Trophoblast cell (in vitro differentiated cells and primary cell): Measurements from ENCODE around the gene SNRNP48. TPM values are rescaled to one million over a fixed set of nuclear protein-coding genes. Genes with fewer than 3 reads are reported as not detected.

ENCODE experiments used
- DNase-seq, 2 donors: peaks; one replicate each; pipeline ENCODE4 v3.0.0-alpha.2; 2016
- H2AFZ ChIP-seq: 2 replicates; pipeline ENCODE4 v1.6.1; 2013; ENCODE audit warnings: low read length, moderate library complexity, mild to moderate bottlenecking; ENCODE audit not compliant: insufficient read depth, poor library complexity
- H2AK5ac ChIP-seq: 2 replicates; pipeline ENCODE4 v1.6.1; 2013; ENCODE audit warnings: mild to moderate bottlenecking, low read length
- H2BK120ac ChIP-seq: 2 replicates; pipeline ENCODE4 v1.6.1; 2013; ENCODE audit warnings: low read length, mild to moderate bottlenecking, moderate library complexity; ENCODE audit not compliant: insufficient read depth, poor library complexity
- H2BK12ac ChIP-seq: 2 replicates; pipeline ENCODE4 v1.6.1; 2013; ENCODE audit warnings: mild to moderate bottlenecking, low read length, moderate library complexity
- H2BK5ac ChIP-seq: 2 replicates; pipeline ENCODE4 v1.6.1; 2013; ENCODE audit warnings: low read length, low read depth, moderate library complexity, mild to moderate bottlenecking; ENCODE audit not compliant: poor library complexity
- H3K14ac ChIP-seq: 2 replicates; pipeline ENCODE4 v1.6.1; 2013; ENCODE audit warnings: mild to moderate bottlenecking, low read length
- H3K18ac ChIP-seq: 2 replicates; pipeline ENCODE4 v1.6.1; 2013; ENCODE audit warnings: mild to moderate bottlenecking, low read length
- H3K23ac ChIP-seq: 2 replicates; pipeline ENCODE4 v1.6.1; 2013; ENCODE audit warnings: low read length
- H3K27ac ChIP-seq: 2 replicates; pipeline ENCODE4 v1.5.1; 2013; ENCODE audit warnings: low read depth, mild to moderate bottlenecking, inconsistent platforms, low read length, moderate library complexity
- H3K27me3 ChIP-seq: 2 replicates; pipeline ENCODE4 v1.6.1; 2013; ENCODE audit warnings: inconsistent platforms, mild to moderate bottlenecking, low read length, moderate library complexity; ENCODE audit not compliant: insufficient read depth
- H3K36me3 ChIP-seq, 2 experiments: 1 replicate in 1 of 2; 2 replicates in 1 of 2; pipeline ENCODE4 v1.6.1; 2013; ENCODE audit warnings: low read length in 2 of 2, mild to moderate bottlenecking in 2 of 2, moderate library complexity in 1 of 2; ENCODE audit not compliant: insufficient read depth in 2 of 2, control insufficient read depth in 1 of 2
- H3K4ac ChIP-seq: 2 replicates; pipeline ENCODE4 v1.6.1; 2013; ENCODE audit warnings: low read depth, mild to moderate bottlenecking, low read length, moderate library complexity
- H3K4me1 ChIP-seq, 2 experiments: 1 replicate in 1 of 2; 2 replicates in 1 of 2; pipeline ENCODE4 v1.6.1; 2013; ENCODE audit warnings: low read length in 2 of 2, mild to moderate bottlenecking in 2 of 2, moderate library complexity in 1 of 2; ENCODE audit not compliant: insufficient read depth in 2 of 2, control insufficient read depth in 1 of 2
- H3K4me2 ChIP-seq: 2 replicates; pipeline ENCODE4 v1.6.1; 2013; ENCODE audit warnings: inconsistent platforms, mild to moderate bottlenecking, low read length, moderate library complexity
- H3K4me3 ChIP-seq: 2 replicates; pipeline ENCODE4 v1.5.1; 2013; ENCODE audit warnings: mild to moderate bottlenecking, low read depth, low read length, inconsistent platforms
- H3K79me1 ChIP-seq: one replicate; pipeline ENCODE4 v1.6.1; 2013; ENCODE audit warnings: low read length
- H3K79me2 ChIP-seq: 2 replicates; pipeline ENCODE4 v1.6.1; 2013; ENCODE audit warnings: low read length, mild to moderate bottlenecking; ENCODE audit not compliant: control insufficient read depth, insufficient read depth, poor library complexity
- H3K9ac ChIP-seq: 2 replicates; pipeline ENCODE4 v1.6.1; 2013; ENCODE audit warnings: mild to moderate bottlenecking, low read length
- H3K9me3 ChIP-seq: 2 replicates; pipeline ENCODE4 v1.6.1; 2013; ENCODE audit warnings: low read depth, mild to moderate bottlenecking, control low read depth, inconsistent platforms, low read length; ENCODE audit not compliant: insufficient read depth
- H4K12ac ChIP-seq: 2 replicates; pipeline ENCODE4 v1.6.1; 2013; ENCODE audit warnings: low read depth, mild to moderate bottlenecking, low read length, moderate library complexity
- H4K8ac ChIP-seq: 2 replicates; pipeline ENCODE4 v1.6.1; 2013; ENCODE audit warnings: low read depth, mild to moderate bottlenecking, low read length, moderate library complexity
- H4K91ac ChIP-seq: one replicate; pipeline ENCODE4 v1.6.1; 2013; ENCODE audit warnings: low read depth, mild to moderate bottlenecking, low read length, moderate library complexity
- WGBS: extraction: QIAGEN DNeasy Blood & Tissue Kit; methylation state at CpG from one replicate; pipeline ENCODE4 v1.1.7; 2013; ENCODE audit warnings: missing lambda C conversion rate; ENCODE audit not compliant: insufficient read length, insufficient coverage; ENCODE audit errors: extremely low coverage; 5-methylcytosine and 5-hydroxymethylcytosine counted together
- polyA plus RNA-seq: library from polyadenylated mRNA; stranded (reverse); fragments of 200-250 nt; gene quantifications from 2 replicates; pipeline ENCODE4 v1.2.3, GENCODE V29; 2013

The SNRNP48 gene
- polyA plus RNA-seq: 11.8 and 12.3 TPM in 2 replicates

- Histone ChIP-seq H3K4me2 (peak within 1 kb of the TSS; percentile 73), H3K9ac (peak within 1 kb of the TSS; percentile 91), H2BK120ac (peak within 1 kb of the TSS; percentile 88), H4K12ac (peak within 1 kb of the TSS; percentile 85), H3K18ac (peak within 1 kb of the TSS; percentile 97), H3K27ac (no peak within 1 kb of the TSS), H3K36me3 (peaks cover 4 to 6% of the 10 kb centered on the region in 2 experiments), H3K23ac (no peak within 1 kb of the TSS), H3K79me2 (peaks cover 13% of the 10 kb centered on the region), H4K8ac (peak within 1 kb of the TSS; percentile 95), H3K9me3 (no peaks in the 10 kb centered on the region), H2BK12ac (no peak within 1 kb of the TSS), H3K27me3 (no peaks in the 10 kb centered on the region), H3K4me1 (peaks cover 5 to 7% of the 10 kb centered on the region in 2 experiments), H3K79me1 (peaks cover 5% of the 10 kb centered on the region), H3K4me3 (peak within 1 kb of the TSS; percentile 90), H2AK5ac (peak within 1 kb of the TSS; percentile 80), H2BK5ac (peak within 1 kb of the TSS; percentile 89), H4K91ac (peak within 1 kb of the TSS; percentile 72), H3K4ac (peak within 1 kb of the TSS; percentile 98), H2AFZ (peak within 1 kb of the TSS; percentile 97), H3K14ac (peak within 1 kb of the TSS; percentile 95)
- DNase-seq: peak; percentile 93 to 97
- WGBS: no CpG with 5 or more reads among the region's 72 CpGs
Observed at GRCh38 chr6:7589949-7590917, at the start of gene SNRNP48. Gene SNRNP48 (plus strand): TSS chr6:7590198. CDS start chr6:7590258, 60 bp downstream.

GRCh38 chr6:7540595-7540994 is 49.4 kb upstream of the SNRNP48 start:
- Histone ChIP-seq H3K36me3 (no peaks in the 10 kb centered on the region), H3K9me3 (no peaks in the 10 kb centered on the region), H3K27me3 (no peaks in the 10 kb centered on the region), H4K12ac (no peak overlapping the region), H2BK120ac (peak overlapping the region; percentile 5), H2BK5ac (no peak overlapping the region), H2BK12ac (peak overlapping the region; percentile 10), H3K14ac (peak overlapping the region; percentile 8), H2AFZ (no peak overlapping the region), H4K8ac (peak overlapping the region; percentile 57), H3K27ac (no peak overlapping the region), H3K23ac (no peak overlapping the region), H3K79me1 (peaks cover 23% of the 10 kb centered on the region), H3K4me3 (peak overlapping the region; percentile 38), H2AK5ac (no peak overlapping the region), H3K79me2 (peaks cover 24% of the 10 kb centered on the region), H3K9ac (no peak overlapping the region), H3K4me2 (peak overlapping the region; percentile 43), H3K4me1 (peaks cover 5 to 8% of the 10 kb centered on the region in 2 experiments), H3K18ac (no peak overlapping the region), H3K4ac (no peak overlapping the region), H4K91ac (no peak overlapping the region)
- peak; percentile 93 for DNase-seq
- no CpG with 5 or more reads among the region's 17 CpGs for WGBS

GRCh38 chr6:7541175-7542064 is 48.6 kb upstream of the SNRNP48 start, which contains the start of gene DSP:
Gene DSP (plus strand): TSS chr6:7541671. CDS start chr6:7541916, 245 bp downstream.
- Histone ChIP-seq H3K14ac (peak within 1 kb of the TSS; percentile 91), H3K4me2 (peak within 1 kb of the TSS; percentile 60), H2BK120ac (peak within 1 kb of the TSS; percentile 49), H3K27me3 (no peaks in the 10 kb centered on the region), H3K18ac (peak within 1 kb of the TSS; percentile 97), H3K9ac (peak within 1 kb of the TSS; percentile 95), H2AFZ (peak within 1 kb of the TSS; percentile 33), H3K23ac (no peak within 1 kb of the TSS), H3K36me3 (no peaks in the 10 kb centered on the region), H4K8ac (peak within 1 kb of the TSS; percentile 73), H4K12ac (peak within 1 kb of the TSS; percentile 83), H3K27ac (peak within 1 kb of the TSS; percentile 96), H4K91ac (peak within 1 kb of the TSS; percentile 76), H3K9me3 (no peaks in the 10 kb centered on the region), H3K4me1 (peaks cover 10 to 13% of the 10 kb centered on the region in 2 experiments), H3K4me3 (peak within 1 kb of the TSS; percentile 93), H3K79me1 (peaks cover 23% of the 10 kb centered on the region), H2AK5ac (peak within 1 kb of the TSS; percentile 90), H2BK5ac (peak within 1 kb of the TSS; percentile 64), H3K4ac (peak within 1 kb of the TSS; percentile 41), H2BK12ac (peak within 1 kb of the TSS; percentile 70), H3K79me2 (peaks cover 29% of the 10 kb centered on the region)
- no CpG with 5 or more reads among the region's 105 CpGs for WGBS
- peak; percentile 75 to 83 for DNase-seq
